COR-L47 (cell line): ENCODE data around the gene NHLH1.

Experiments used
- DNase-seq: peaks from one replicate; lab custom pipeline; 2025; lab: John Stamatoyannopoulos, UW

Gene NHLH1

GRCh38 chr1:160412028-160412362, 45.1 kb downstream of the NHLH1 start:
- no peak for DNase-seq

DNA sequence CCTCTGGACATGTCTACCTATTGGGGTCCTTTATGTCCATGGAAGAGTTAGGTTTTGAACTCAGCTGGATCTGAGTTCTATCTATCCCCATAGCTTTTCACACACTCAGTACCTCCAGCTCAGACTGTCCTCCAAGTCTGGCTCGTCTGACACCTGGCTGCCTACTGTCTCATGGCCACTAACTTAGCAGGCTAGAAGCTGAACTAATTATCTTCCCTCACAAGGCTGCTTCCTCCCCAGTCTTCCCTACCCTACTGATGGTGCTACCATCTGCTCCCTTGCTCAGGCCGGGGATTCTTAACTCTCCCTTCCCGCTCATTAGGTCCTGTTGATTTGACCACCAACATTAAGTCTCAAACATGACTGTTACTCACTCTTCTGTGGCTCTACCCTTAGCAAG, 46.8 kb downstream of the NHLH1 start:
- DNase-seq = no peak

DNA sequence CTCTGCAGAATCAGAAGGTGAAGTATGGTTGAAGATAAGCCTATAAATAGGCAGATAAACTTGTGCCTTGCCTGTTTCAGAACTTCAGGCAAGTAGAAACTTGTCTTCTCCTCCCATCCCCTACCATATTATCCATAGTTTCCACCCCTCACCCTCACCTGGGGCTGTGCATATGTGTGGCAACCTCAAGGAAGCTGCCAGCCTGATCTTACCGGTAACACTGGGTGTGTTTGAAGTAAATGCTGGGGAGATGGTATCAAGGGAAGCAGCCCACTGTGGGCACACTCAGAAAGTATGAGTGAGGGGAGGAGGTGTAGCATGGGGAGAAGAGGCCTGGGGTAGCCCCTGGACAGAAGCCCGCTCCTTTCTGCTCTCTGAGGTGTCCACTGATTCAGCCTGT, 48.0 kb downstream of the NHLH1 start:
- no peak for DNase-seq

- no peak for DNase-seq
Observed at GRCh38 chr1:160415696-160416290, 48.9 kb downstream of the NHLH1 start.

GRCh38 chr1:160416369-160416768, 49.5 kb downstream of the NHLH1 start:
- peak; percentile 15 for DNase-seq

- no peak for DNase-seq
Observed at GRCh38 chr1:160418483-160418882, 51.6 kb downstream of the NHLH1 start.

DNA sequence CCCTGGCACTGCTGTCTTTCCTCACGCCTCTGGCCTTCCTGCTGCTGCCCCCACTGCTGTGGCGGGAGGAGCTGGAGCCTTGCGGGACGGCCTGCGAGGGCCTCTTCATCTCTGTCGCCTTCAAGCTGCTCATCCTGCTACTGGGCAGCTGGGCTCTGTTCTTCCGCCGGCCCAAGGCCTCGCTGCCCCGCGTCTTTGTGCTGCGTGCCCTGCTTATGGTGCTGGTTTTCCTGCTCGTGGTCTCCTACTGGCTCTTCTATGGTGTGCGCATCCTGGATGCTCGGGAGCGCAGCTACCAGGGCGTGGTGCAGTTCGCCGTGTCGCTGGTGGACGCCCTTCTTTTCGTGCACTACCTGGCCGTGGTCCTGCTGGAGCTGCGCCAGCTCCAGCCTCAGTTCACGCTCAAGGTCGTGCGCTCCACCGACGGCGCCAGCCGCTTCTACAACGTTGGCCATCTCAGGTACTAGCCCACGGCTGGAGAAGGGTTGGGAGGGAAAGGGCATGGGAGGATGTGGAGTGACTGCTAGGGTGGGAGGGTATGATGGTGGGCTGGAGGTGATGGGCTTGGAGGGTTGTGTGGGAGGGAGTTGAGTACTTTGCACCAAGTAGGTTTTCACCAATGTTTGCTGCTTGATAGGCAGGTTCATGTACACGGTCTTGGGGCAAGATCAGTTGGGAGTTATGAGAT, 52.4 kb downstream of the NHLH1 start:
- no peak for DNase-seq

- DNase-seq = no peak
Observed at GRCh38 chr1:160419838-160420169, 52.9 kb downstream of the NHLH1 start.

GRCh38 chr1:160420881-160421842, 54.3 kb downstream of the NHLH1 start:
- DNase-seq = no peak

DNA sequence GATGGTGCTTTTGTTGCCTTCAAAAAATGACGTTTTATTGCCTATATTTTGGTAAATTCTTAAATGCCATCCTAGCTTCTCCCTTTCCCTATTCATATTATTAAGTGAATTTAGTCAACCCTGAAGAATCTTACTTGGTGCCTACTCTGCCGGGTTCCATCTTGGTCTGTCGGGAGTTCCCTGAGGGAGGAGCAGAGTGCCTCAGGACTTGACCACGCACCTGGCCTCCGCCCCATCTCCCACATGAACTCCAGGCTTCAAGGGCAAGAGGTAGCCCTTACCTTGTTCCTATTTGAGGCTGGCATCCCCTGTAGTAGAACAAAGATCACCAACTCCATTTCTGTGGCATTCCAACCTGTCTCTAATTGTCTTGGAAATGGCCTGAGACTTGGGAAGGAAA, 55.0 kb downstream of the NHLH1 start:
- no peak for DNase-seq
